Measurements from ENCODE around the gene RFX3. TPM values are rescaled to one million over a fixed set of nuclear protein-coding genes. Genes with fewer than 3 reads are reported as not detected.

RFX3 gene
- total and polyA plus RNA-seq, 2 donors (not counting 3 experiments of a cell fraction or from before 2014, with no cell fraction given) = 4.8 to 10.5 TPM

DNA sequence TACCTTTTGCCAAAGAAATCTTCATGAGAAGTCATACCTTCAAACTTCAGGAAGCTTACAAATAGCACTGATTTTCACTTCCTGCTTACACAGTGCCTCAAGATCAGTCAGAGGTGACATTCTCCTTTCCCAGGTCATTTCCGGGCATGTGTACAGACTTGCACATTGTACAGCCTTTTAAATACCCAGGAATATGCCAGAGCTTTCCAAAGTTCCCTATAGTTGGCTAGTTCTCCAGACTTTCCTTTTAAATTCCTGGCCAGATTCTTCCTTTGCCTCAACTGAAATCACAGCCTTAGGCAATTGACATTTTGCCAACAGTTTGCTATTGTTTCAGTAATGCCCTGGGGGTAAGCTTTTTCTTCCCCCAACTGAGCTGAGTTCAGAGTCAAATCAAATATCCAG is 47.2 kb downstream of the RFX3 start:
- Histone ChIP-seq H3K9me1 (replicated peaks; ENCODE audit: control insufficient read depth, extremely low read depth, insufficient read depth, low read length) (no peaks in the 10 kb centered on the region), H3K36me3 (ENCODE audit: control insufficient read depth in 2 of 2, extremely low read depth in 1 of 2, insufficient read depth in 2 of 2, low read length in 2 of 2) (no peaks in the 10 kb centered on the region), H3K79me2 (ENCODE audit: control insufficient read depth, insufficient read depth, low read length) (no peaks in the 10 kb centered on the region), H3K4me2 (ENCODE audit: insufficient read depth, low read length) (peak overlapping the region; percentile 1), H3K4me1 (ENCODE audit: control insufficient read depth, extremely low read depth, insufficient read depth, low read length) (peaks cover 58% of the 10 kb centered on the region), H2AFZ (ENCODE audit: low read depth, low read length) (peak overlapping the region; percentile 8), H3K9ac (replicated peaks; ENCODE audit: extremely low read depth, insufficient read depth, low read length) (peak overlapping the region; percentile 34), H3K4me3 (replicated peaks in 1 of 3; ENCODE audit: insufficient read depth in 1 of 3, low read depth in 1 of 3, low read length in 3 of 3) (no peak overlapping the region), H3K9me3 (replicated peaks; ENCODE audit: control insufficient read depth, insufficient read depth, low read length) (no peaks in the 10 kb centered on the region), H4K20me1 (replicated peaks; ENCODE audit: control insufficient read depth, extremely low read depth, insufficient read depth, low read length) (no peaks in the 10 kb centered on the region), H3K27ac (ENCODE audit: insufficient read depth, low read depth, low read length) (peak overlapping the region; percentile 83), H3K27me3 (ENCODE audit: control insufficient read depth in 2 of 2, insufficient read depth in 2 of 2, low read length in 2 of 2) (no peaks in the 10 kb centered on the region)
- no TSS peak for BruUV-seq (replicated peaks)
- intact Hi-C loops (cut with micrococcal nuclease) = loop anchor here (1.0 to 10.0 kb wide), 4 partner anchors 48 to 856 kb away; partner anchors contain the start of gene RFX3
- ChIA-PET POLR2A (interaction anchor here (2.3 kb wide), 1 partner anchor 48 kb away, joined by 12 read pairs; the partner anchor contains the start of gene RFX3), CTCF (interaction anchor here (0.7 to 2.0 kb wide), 9 partner anchors 9 to 458 kb away, joined by 3 to 14 read pairs (median 4); no protein-coding TSS in a partner anchor)
- dilution Hi-C loops (cut with MboI; ENCODE audit: extremely low pct_ligation_motif_present, low sequenced_read_pairs) = no loop called here
- DNase-seq (ENCODE audit: low read depth, low spot score) (peak; percentile 76), FAIRE-seq (peak; percentile 95)
- TF ChIP-seq, protein P1, sequence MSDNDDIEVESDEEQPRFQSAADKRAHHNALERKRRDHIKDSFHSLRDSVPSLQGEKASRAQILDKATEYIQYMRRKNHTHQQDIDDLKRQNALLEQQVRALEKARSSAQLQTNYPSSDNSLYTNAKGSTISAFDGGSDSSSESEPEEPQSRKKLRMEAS (IDR thresholded peaks at IDR 0.05; ENCODE audit: insufficient read depth, insufficient read length) = no peak
- TF ChIP-seq MYC (IDR thresholded peaks at IDR 0.05; ENCODE audit: low read depth, low read length) (peak; percentile 31), JUN (IDR thresholded peaks at IDR 0.05; ENCODE audit: borderline replicate concordance, insufficient read depth, insufficient read length, low read depth) (peak; percentile 64), EZH2 (IDR thresholded peaks at IDR 0.05; ENCODE audit: borderline replicate concordance, low read depth, low read length, severe bottlenecking) (no peak), FOS (IDR thresholded peaks at IDR 0.05; ENCODE audit: borderline replicate concordance, insufficient read depth, low read length) (peak; percentile 36), POLR2AphosphoS5 (IDR thresholded peaks at IDR 0.05; ENCODE audit: insufficient read depth, low read depth, low read length) (peak; percentile 80), GATA2 (IDR thresholded peaks at IDR 0.05; ENCODE audit: insufficient read depth, insufficient read length, low read depth, low read length) (no peak), POLR2A (IDR thresholded peaks at IDR 0.05; ENCODE audit: low read depth, low read length) (no peak)
- TF ChIP-seq, protein P2, sequence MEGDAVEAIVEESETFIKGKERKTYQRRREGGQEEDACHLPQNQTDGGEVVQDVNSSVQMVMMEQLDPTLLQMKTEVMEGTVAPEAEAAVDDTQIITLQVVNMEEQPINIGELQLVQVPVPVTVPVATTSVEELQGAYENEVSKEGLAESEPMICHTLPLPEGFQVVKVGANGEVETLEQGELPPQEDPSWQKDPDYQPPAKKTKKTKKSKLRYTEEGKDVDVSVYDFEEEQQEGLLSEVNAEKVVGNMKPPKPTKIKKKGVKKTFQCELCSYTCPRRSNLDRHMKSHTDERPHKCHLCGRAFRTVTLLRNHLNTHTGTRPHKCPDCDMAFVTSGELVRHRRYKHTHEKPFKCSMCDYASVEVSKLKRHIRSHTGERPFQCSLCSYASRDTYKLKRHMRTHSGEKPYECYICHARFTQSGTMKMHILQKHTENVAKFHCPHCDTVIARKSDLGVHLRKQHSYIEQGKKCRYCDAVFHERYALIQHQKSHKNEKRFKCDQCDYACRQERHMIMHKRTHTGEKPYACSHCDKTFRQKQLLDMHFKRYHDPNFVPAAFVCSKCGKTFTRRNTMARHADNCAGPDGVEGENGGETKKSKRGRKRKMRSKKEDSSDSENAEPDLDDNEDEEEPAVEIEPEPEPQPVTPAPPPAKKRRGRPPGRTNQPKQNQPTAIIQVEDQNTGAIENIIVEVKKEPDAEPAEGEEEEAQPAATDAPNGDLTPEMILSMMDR (IDR thresholded peaks at IDR 0.05; ENCODE audit: extremely low read depth in 1 of 2, insufficient read depth in 1 of 2, low read depth in 1 of 2, low read length in 2 of 2) = no peak
